NCI-H2196 (cell line): ENCODE data around the gene KRT83.
"Not testable (repeated sequence)": the region's sequence is repeated elsewhere in the genome, so short reads cannot be mapped to it uniquely, and the experiment has no call there.

Experiments used
- DNase-seq: peaks from one replicate; lab custom pipeline; 2025; ENCODE audit not compliant: unreplicated experiment; lab: John Stamatoyannopoulos, UW

Gene KRT83

DNA sequence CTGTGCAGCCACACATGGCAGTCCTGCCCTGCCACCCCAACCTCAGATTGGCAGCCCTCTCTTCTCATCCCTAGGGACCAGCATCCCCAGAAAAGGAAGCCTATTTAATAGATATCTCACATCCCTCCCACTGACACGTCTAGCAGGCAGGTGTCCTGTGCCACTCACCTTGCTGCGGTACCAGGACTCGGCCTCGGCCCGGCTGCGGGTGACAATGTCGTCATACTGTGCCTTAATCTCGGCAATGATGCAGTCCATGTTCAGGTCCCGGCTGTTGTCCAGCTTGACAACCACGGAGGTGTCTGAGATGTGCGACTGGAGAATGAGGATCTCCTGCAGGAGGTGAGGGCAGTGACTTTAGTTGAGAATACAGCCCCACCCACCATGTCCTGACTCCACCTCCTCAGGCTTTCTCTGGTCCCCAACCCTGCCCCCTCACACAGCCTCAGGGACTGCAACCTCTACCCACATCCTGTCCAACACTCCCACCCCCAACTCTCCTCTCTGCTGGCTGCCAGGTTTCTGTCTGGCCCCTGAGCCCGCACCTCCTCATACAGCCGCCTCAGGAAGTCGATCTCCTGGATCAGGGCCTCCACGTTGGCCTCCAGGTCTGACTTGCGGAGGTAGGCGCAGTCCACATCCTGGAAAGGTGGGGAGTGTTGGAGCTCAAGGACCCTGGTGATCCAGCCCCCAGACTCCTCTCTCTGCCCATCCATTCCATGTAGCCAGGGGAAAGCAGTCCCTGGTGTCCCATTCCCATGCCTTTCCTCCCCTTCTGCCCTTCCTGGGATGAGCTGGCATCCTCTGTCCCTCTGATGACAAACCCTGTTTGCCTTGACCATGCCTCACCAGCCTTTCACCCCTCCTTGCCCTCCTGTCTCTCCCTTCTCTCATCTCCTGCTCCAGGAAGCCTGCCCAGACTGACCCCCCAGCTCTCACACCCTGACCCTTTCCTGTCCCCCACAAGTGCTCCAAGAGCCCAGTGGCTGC is 33.1 kb downstream of the KRT83 start:
- not testable (repeated sequence) for DNase-seq

DNA sequence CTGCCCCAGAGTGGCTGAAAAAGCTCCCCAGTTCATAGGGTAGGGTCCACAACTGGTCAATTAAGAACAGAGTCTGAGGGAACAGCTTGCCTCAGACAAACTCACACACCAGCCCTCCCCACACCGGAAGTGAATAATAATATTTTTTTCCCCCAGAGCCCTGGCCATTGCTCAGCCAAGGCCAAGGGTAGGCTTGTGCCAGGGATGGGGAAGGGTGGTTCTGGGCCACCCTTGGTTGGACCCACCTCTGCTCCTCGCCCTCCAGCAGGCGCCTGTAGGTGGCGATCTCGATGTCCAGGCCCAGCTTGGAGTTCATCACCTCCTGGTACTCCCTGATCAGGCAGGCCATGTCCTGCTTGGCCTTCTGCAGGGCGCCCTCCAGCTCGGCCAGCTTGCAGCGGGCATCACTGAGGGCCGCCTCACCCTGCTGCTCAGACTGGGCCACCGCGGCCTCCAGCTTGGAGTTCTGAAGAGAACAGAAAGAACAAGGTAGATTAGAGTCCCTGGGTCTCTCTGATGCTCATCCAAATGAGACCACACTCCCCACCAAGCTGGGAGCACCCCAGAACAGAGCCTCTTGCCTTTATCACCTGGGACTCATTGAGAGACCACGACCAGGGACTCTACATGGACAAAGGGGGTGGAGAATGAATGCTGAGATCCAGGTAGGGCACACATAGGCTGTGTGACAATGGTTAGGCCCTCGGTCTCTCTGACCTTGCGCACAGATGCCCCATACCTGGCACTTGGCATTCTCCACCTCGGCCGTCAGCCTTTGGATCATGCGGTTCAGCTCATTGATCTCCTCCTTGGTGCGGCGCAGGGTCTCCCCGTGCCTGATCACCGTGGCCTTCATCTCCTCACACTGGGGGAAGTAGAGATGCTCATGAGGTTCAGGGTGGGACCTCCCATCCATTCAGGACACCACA is 34.1 kb downstream of the KRT83 start:
- not testable (repeated sequence) for DNase-seq

DNA sequence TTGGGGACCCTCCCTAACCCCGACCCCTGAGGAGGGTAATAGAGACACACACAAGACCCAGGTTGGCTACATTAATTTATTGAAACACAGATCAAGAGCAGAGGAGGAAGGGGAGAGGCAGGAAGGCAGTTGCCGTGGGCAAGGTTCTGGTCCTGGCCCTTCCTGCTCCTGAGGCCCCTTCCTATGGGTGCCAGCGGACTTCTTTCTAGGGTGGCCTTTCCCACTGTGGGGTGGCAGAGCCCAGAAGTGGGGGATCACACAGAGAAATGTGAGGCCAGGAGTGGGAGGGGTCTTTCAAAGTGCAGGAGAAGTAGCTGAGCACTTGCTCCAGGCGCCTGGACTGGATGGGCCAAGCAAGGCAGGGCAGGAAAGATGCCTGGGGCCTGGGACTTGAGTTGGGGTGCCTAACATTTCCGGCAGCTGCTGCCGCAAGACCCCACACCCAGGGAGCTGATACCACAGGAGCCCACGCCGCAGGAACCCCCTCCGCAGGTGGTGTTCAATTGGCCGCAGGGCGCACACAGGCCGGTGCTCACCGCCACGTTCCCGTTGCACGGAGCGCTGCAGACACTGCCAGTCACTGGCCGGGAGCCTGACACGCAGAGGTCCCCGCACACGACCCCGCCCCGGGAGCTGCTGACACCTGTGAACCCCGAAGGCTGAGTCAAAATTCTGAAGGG is 35.2 kb downstream of the KRT83 start:
- DNase-seq = no peak

DNA sequence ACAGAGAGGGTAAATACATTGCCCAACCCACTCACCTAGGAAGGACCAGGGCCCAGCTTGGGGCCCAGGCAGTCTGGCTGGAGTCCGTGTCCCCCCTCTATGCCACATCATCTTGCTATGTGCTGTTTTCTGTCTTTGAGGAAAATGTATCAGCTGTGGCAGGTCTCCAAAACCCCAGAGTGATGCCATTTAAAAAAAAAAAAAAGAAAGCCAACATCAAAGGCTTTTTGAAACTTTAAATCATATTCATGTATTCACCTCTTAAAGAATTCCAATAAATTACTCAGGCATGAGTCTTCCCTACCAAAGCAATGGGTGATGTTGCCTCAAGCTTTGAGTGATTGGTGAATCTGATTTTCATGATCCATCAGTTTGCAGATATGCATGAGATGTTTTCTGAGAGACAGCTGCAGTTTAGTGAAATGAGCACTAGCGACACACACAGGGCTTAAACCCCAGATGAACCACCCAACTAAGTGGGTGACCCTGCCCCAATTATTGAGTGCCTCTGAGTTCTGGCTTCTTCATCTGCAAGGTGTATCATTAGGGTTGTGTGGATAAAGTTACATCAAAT is 35.9 kb downstream of the KRT83 start:
- DNase-seq = no peak

DNA sequence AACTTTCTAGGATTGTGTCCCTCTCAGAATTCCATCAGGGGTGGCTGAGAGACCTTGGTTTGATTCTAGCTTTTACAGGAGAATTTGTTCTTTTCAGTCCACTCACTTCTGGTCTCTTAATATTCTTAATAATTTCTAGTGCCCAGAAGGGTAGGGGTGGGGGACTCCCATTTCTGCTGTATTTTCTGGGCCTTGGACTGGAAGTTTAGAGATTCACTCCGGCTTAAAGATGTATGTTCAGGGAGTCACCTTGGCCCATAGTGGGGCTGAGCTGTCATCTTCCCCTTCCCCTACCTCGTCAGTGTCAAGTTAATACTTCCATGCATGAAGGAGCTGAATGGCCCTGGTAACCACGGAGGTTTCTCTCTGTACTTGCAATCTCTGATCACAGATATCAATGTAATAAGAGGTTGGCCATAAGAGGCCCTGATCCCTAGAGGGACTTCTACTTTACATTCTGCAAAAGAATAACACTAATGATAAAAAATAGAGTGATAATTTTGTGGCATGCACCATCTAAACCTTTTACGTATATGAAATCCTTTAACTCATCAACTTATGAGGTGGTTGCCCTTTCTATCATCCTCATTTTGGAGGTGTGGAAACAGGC is 36.5 kb downstream of the KRT83 start:
- no peak for DNase-seq

DNA sequence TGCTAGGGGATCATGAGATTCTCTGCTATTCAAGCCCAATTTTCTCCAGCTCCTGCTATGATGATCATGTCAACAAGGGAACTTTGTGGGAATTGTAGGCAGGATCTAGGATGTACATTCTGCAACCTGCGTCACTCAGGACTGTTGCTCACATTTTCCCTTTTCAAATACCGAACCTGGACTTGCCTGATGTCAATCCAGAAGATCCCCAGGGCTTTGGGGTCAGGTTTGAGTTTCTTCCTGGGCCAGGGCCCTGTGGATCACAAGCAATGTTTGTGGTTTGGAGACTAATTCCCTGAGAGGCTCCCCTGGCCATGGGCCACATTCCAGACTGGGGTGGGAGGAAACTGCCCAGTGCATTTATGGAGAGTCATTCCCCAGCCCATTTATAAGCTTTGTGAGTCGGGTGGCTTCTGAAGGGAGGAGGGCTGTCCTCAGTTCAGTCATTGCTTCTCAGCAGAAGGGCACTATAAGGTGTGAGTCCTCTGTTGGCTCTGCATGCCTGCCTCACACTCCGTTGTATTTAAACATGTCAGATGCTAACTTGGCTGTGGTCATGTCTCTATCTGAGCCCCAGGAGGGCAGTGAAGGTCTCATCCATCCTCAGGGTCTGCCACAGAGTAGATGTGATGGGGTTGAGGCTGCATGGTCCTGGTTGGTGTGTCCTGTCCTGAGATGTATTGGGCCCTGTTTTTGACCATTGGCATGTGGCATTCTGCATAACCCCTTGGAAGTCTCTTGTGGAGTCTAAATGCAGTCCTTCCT is 40.2 kb downstream of the KRT83 start:
- DNase-seq = peak; percentile 42

DNA sequence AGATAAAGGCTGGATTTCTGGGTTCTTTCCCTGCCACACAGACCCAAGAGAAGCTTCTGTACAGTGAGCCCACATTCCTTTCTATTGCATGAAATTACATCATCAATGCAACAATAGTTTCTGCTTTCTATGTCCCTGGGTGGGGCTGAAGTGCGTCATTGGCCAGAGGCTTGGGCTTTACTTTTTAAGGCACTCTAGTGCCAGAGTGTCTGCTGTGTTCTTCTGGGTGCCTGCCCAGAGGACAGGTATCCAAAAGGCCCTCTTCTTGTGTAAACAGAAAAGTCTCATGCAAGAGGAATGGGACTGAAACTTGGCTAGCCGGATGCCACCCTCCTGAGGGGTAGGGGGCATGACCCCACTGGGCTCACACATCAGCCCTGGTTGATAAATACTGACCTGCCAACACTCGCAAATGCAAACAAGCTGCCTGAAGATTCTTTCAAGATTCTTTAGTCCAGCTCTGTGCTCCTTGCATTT is 40.8 kb downstream of the KRT83 start:
- DNase-seq = peak; percentile 75

DNA sequence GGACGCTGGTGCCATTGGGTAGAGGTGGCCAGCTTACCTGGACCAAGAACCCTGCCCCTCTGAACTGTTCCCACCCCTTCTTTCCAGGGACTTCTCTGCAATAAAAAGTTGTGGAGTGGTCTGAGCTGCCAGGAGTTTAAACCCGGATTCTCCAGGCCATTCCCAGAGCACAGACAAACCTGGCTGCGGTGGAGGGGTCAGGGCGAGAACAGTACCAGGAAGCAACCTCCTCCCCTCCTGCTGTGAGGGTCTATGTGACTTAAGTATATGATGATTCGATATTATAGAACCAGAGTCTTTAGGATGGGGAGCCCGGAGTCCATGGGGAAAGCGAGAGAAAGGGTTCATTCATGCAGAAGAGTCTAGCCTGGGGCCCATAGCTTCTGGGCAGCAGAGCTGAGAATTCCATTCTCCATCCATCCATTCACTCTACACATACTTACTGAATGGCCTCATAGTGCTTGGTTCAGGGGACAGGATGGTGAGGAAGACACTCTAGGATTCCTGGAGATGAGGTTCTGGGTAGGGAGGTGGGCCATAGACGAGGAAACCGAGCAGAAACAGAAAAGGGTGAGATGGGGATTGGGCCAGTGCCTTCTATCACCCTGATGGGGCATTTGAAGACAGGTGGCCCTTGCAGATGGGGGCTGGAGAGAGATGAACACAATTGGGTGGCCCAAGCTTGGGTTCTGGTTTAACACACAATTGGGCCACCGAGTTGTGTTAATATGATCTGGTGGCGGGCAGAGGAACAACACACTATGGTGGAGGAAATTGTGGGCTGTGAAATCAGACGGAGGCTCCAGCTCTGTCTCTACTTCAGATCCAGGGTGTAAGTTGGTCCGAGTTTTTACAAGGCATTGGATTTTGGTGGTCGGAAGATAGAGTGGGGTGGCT is 41.5 kb downstream of the KRT83 start:
- DNase-seq = no peak

DNA sequence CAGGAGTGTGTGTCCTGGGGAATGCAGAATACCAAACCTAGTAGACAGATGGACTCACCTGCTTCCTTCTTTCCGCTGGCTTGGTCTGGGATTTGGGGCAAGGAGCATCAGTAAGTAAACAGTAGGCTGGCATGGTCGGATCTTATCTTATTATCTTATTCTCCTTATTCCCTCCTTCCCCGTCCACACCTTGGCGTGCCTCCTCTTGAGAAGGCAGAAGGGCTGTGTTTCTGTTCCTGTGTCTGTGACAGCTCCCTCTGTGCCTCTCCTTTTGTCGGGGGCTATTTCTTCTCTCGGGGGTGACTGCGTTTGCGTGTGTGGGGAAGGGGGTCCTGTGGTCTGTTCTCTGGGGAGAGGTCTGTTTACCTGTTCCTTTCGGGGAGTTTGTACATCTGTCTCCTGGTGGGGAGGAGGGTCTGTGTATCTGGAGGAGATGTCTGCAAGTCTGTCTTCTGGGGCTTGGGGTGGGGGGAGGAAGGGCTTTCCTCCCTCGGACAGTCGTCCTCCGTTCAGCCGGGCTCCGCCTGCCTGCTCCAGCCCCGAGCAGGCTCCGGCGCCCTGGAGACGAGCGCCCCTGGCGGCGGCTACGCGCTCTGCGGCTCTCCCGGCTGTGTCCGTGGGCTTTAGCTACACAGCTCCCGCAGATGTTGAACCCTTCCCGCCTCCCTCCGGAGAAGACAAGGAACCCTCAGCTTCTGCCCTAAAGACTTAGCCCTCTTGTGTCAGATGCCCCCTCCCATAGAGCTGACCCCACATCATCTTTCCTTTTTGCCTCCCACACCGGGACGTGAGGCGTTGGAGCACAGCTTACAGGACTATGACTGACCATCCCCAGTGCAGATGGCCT is 42.4 kb downstream of the KRT83 start:
- peak; percentile 83 for DNase-seq

DNA sequence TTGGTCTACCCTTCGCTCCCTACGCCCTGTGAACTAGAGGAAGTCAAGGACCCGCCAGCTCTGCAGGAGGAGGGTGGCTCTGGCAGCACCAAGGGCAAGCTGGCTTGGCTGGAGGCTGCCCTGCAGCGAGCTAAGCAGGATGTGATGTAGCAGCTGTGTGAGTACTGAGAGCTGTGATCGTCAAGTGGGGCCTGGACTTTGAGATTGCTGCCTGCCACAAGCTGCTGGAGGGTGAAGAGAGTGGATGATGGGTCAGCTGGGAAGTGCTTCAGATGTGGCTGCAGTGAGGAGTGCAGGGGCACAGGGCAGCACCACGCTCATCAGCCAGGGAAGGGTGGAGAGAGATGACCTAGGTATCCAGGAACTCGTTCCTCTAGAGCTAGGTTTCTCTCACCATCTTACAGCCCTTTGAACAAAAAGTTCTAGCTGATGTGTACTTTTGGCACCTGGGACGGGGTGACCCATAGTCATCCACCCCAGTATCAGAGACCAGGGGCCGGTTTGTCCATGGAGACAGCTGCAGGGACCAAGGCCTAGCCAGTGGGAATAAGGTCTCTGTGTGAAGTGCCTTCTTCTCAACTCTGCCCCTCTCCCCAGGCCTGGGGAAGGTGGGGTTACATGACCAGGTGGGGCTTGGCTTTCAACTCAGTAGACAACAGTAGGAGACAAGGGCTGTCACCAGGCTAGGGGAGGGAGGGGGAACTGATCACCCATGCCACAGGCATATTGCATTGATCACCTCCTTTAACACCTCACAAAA is 43.5 kb downstream of the KRT83 start:
- peak; percentile 40 for DNase-seq

DNA sequence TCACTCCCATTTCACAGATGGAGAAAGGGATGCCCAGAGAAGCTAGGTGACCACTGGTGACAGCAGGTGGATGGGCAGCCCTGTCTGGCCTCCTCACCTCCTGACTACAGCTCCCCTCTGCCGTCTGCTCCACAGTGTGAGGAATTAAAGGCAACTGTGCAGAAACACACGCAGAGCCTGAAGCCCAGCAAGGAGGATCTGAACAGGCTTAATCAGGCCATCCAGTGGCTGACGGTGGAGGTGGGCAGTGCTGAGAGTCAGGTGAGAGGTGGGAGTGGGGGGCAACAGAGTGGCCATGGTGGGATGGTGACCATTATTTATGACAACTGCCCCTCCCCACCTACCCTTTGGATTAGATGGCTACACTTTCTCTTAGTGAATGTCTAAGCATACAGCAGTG is 45.5 kb downstream of the KRT83 start:
- DNase-seq = no peak

DNA sequence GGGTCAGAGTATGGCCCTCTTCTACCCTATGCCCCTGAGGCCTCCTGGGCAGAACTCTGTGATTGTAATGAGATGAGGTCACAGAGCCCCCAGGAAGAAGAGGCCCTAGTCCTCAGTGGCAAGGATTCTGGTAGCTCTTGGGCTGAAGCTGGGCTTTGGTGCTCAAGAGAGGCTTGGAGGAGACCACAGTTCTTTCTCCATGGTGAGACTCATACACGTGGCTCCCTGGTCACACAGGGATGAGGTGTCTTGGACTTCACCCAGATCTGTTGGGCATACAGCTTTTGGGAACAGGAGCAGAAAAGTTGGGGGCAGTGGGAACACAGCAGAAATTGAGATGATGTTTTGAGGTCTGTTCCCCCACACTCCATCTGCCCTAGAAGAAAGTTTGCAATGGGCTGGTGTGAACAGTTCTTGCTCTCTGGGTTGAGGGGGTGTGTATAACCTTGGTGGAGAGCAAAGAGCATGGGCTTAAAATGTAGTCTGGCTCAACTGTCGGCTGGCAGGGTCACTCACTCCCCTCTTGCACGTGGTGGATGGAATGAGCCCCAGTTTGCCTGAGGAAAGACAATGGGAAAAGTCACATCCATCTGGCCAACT is 46.6 kb downstream of the KRT83 start, which contains the start of gene KRT86:
TSS of gene KRT86 (plus strand) at position 125 of the 600 bp plus-strand sequence. CDS start 27,272 bp downstream, outside the sequence.
- no peak for DNase-seq

DNA sequence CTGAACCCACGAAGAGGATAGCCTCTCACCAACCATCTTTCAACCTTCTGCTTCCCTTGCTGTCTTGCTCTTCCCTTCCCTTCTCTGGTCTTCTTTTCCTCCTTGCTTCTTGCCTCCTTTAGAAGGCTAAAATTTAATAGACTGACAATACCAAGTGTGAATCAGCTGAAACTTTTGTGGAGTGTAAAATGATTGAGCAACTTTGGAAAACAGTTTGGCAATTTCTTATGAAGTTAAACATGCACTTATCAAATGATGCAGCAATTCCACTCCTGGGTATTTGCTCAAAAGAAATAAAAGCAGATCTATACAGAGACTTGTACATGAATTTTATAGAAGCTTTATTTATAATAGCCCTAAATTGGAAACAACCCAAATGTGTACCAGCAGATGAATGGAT is 50.0 kb downstream of the KRT83 start:
- no peak for DNase-seq

DNA sequence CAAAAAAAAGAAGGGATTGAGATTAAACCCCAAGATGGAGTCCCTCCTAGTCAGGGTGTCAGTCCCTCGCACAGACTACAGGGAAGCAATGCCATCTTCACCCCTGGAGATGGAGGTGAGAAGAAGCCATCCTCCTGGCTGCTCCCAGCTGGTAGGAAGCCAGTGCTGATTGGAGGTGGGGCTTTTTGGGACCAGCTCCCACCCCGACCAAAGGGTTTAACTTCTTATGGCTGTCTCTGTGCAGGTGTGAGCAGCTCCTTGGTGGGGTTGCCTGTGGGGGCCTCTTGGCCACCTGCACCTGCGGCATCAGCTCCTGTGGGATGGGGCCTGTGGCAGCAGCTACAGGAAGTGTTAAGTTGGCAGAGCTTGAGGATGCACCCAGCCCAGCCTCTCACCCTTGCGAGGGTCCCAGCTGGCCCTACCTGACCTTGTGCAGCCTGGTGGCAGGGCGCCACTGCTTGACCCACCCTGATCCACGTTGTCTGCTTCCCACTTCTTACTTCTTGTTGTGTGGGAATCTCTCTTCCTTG is 50.6 kb downstream of the KRT83 start:
- no peak for DNase-seq

DNA sequence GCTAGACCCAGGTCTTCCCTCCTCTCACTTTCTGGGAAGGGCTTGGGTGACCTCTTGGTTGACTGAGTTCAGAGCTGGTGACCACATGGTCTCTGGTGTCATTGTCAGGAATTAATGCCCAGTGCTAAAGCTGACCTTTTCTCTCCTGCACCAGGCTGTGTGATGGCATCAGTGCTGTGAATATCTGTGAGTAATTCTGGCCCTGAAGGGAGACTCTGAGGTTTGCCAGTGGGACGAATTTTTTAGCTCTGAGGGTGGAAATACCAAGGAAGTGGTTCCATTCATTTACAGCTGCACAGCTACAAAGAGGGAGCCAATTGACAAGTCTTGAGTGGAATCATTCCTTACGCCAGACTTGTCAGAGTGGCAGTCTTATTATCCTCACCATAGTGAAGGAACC is 53.0 kb downstream of the KRT83 start:
- DNase-seq = no peak

DNA sequence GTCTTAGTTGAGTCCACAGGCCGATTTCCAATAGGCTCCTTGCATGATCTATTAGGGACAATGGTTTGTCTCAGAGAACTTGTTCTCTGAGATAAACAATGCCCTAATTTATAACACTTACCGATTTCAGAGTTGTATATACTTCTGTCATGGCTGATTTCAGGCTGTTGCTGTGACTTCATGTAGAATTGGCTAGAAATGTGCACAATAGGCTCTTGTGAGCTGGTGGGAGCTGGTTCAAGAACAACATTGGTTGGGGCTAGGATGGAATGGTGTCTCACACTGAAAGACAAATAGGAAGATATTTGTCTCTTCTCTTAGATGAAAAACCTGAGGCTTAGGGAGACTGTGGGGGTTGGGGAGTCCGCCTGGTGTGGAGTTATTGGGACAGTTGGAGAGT is 53.5 kb downstream of the KRT83 start:
- DNase-seq = no peak
